Astrocyte of the cerebellum (primary cell): Measurements from ENCODE around the gene EDN3.

Experiments used
- DNase-seq: peaks from one replicate; pipeline ENCODE4 v3.0.0-alpha.2; 2011; ENCODE audit warnings: low read depth
- H3K4me3 ChIP-seq: 2 replicates; pipeline ENCODE4 v1.5.1; 2011; ENCODE audit warnings: mild to moderate bottlenecking, low read depth, low read length, moderate library complexity
- in situ Hi-C: cut with HindIII; loops from 2 replicates; pipeline ENCODE4 v1.10.0; 2017; ENCODE audit warnings: low sequenced_read_pairs
- TF ChIP-seq, protein P1 (sequence below): IDR thresholded peaks from 2 replicates; pipeline ENCODE4 v1.5.1; 2012; ENCODE audit warnings: low read length, low read depth, moderate library complexity, mild to moderate bottlenecking; ENCODE audit errors: missing control alignments

EDN3 gene

DNA sequence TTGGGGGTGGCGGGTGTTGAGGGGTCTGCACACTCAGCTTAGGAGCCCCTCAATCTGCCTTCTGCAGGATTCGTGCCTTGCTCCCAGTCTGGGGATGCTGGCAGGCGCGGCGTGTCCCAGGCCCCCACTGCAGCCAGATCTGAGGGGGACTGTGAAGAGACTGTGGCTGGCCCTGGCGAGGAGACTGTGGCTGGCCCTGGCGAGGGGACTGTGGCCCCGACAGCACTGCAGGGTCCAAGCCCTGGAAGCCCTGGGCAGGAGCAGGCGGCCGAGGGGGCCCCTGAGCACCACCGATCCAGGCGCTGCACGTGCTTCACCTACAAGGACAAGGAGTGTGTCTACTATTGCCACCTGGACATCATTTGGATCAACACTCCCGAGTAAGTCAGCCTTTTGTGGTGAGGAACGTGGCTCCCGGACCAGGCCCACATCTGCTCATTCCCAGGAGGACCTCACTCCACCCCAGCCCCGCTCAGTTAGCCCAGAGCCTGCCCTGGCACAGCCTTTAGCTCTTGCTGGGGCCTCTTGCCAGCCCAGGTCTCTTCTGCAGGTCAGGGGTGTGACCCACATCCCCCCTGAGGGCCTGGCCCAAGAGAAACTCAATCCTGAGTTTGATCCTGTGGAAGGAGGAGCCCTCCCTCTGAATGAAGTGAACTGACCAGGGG, 1.1 kb downstream of the EDN3 start:
- no peak overlapping the region for H3K4me3 ChIP-seq
- TF ChIP-seq, protein P1, sequence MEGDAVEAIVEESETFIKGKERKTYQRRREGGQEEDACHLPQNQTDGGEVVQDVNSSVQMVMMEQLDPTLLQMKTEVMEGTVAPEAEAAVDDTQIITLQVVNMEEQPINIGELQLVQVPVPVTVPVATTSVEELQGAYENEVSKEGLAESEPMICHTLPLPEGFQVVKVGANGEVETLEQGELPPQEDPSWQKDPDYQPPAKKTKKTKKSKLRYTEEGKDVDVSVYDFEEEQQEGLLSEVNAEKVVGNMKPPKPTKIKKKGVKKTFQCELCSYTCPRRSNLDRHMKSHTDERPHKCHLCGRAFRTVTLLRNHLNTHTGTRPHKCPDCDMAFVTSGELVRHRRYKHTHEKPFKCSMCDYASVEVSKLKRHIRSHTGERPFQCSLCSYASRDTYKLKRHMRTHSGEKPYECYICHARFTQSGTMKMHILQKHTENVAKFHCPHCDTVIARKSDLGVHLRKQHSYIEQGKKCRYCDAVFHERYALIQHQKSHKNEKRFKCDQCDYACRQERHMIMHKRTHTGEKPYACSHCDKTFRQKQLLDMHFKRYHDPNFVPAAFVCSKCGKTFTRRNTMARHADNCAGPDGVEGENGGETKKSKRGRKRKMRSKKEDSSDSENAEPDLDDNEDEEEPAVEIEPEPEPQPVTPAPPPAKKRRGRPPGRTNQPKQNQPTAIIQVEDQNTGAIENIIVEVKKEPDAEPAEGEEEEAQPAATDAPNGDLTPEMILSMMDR = no peak
- no peak for DNase-seq
- in situ Hi-C loops = no loop called here

DNA sequence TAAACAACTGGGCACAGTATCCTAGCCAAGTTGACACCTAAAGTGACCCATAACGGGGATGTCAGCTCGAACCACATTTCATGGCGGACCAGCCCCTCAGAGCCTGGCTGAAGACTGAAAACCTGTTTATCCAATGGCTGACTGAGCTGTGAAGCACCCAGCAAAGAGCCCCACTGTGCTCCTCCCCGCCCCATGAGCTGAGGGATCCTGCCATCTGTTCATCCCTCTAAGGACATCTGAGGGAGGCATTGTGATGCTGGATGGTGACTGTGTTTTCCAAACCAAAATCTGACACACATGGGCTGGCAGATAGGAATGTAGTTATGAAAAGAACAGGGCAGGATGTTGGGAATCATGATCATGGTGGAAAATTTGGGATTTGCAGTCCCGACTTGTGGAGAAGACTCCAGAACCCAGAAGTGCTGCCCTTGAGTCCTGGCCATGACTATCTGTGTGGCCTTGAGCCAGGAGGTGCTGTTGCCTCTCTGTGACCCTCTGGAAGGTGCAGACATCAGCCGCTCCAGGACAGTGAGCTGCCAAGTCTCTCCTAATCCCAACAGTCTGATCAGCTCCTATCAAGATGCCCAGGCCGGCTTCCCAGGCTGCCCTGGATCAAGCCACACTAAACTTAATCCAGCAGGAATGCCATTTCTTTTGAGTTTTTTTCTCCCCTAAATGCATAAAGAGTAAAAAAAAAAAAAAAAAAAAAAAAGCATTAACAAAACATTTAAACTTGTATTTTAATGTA, 5.7 kb downstream of the EDN3 start:
- DNase-seq = no peak
- in situ Hi-C loops = no loop called here

DNA sequence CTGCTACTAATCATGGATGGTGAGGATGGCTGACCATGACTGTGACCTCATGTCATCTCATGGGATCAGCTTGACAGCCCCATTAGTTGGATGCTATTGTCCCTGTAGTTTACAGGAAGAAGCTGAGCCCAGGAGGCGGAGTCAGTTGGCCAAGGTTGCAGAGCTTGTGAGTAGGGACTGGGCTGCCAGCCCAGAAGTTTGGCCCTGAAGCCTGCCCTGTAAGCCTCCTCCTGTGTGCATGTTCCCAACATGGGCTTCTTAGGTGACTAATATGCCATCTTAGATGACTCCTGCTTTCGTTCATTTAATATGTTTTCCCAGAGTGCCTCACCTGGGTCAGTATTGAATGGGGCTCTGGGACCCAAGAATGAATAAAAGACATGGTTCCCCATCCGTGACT, 6.9 kb downstream of the EDN3 start:
- no peak overlapping the region for H3K4me3 ChIP-seq
- no peak for DNase-seq
- in situ Hi-C loops = no loop called here
- TF ChIP-seq, protein P1 = no peak

More for the DNA sequence above, 5.7 kb downstream of the EDN3 start:
- TF ChIP-seq, protein P1 = no peak
- no peak overlapping the region for H3K4me3 ChIP-seq

DNA sequence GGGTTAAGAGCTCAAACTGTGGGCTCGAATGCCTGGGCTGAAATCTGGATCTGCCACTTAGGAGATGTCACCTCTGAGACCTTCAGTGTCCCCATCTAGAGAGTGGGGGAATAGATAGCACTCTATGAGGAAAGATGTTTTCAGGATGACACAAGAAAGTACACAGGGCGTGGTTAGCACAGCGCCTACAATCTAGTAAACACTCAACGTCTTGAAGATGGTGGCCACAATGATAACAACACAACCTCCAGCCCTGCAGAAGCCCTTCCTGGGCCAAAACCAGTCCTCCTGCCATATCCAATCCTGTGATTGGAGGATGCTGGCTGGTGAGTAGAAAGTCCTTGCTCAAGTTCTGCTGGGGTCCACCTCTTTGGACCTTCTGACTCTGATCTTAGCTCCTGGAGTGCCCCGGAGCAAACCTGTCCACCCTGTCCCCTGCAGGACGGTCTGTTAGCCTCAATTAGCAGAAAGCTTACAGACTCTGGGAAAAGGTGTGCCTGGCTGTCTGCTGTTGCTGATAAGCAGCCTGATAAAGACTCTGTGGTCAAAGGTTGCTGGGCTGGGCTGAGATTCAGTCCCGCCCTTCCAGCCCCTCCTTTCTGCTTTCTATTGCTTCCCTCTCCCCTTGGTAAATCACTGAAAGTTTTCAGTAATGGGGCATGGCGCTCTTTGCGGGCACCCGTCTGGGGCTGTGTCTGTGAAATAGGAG, 8.2 kb downstream of the EDN3 start:
- no peak for DNase-seq
- TF ChIP-seq, protein P1 = no peak
- H3K4me3 ChIP-seq = no peak overlapping the region
- in situ Hi-C loops = no loop called here

DNA sequence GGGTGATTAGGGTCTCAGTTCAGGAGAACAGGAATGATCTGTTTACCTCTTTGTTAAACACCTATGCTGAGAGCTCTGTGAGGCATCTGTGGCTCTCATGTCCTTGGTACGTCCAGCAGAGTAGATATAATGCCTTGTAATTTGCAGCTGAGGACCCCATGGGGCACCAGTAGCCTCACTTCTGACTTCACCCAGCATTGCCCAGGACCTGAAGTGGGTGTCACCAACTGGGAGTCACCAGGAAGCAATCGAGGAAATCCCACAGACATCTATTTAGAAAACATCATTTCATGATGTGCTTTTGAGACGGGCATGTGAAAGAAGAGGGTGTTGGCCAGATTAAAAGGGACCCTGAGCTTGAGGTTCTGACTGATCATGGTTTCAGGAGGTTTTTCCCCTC, 8.8 kb downstream of the EDN3 start:
- in situ Hi-C loops = no loop called here
- TF ChIP-seq, protein P1 = no peak
- no peak overlapping the region for H3K4me3 ChIP-seq
- no peak for DNase-seq

DNA sequence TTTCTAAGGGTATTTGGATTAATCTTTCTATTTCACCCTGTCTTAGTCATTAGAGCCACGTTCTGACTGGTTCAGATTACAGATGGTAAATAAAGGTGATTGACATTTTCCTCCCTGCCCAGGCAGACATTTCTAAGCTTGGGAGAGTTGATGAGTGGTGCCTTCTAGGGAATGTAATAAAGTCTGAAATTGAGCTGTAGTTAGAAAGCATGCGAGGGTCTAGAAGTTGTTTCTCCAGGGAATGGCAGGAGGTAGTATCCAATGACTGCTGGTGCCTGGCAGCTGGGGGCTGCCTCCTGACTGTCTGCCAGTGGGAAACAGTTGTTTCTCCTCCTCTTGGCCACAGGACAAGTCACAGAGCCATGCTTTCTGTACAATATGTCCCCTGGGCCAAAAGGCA, 14.6 kb downstream of the EDN3 start:
- TF ChIP-seq, protein P1 = no peak
- no peak overlapping the region for H3K4me3 ChIP-seq
- in situ Hi-C loops = no loop called here
- DNase-seq = no peak
